Measurements from ENCODE around the gene ZMYND10.

ZMYND10 gene

DNA sequence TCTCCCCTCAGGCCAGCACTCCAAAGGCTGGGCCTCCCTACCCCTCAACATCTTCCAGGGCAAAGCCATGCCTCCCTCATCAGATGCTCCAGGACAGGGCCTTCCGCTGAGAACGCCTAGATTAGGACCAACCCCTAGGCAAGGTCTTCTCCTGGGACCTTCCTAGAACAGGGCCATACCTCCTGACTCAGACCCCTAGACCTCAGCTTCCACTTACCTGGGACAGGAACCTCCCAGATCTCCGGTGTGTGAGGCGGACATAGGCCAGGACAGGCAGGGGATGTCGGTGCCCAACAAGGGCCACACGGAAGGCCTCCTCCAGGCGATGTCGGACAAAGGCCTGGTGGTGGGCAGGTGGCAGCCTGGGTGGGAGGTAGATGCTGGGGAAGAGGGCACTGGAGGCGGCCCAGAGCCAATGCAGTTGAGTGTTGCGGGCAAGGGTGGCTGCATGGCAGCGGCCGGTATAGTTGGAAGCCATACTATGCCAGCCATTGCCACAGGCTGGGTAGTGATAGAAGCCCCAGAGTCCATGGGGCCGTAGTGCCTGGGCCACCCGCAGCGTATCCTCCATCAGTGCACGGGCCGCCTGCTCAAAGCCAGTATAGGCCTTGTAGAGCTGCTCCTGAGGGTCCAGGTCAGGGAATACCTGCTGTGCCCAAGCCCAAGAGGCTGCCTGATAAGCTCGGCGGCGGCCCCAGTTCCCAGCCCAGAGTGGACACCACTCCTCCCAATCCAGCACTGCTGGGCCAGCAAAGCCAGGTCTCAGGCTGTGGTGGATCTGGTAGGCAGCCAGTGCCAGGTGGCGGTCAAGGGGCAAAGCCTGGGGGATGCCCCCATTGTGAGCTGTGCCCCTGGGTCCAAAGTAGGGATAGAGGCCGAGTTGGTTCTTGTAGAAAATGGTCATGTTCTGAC, 50.8 kb downstream of the ZMYND10 start:
- intact Hi-C loops (cut with DNase I) = no loop called here
- no peak for DNase-seq

DNA sequence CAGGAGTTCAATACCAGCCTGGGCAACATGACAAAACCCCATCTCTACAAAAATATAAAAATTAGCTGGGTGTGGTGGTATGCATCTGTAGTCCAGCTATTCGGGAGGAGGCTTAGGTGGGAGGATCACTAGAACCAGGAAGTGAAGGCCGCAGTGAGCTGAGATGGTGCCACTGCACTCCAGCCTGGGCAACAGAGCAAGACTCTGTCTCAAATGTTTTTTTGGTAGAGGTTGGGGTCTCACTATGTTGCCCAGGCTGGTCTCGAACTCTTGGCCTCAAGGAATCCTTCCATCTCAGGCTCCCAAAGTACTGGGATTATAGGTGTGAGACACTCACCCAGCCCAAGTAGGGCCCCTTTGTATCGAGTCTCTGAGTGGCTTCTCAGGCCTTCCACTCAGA, 51.4 kb downstream of the ZMYND10 start:
- intact Hi-C loops (cut with DNase I) = no loop called here
- DNase-seq = no peak

DNA sequence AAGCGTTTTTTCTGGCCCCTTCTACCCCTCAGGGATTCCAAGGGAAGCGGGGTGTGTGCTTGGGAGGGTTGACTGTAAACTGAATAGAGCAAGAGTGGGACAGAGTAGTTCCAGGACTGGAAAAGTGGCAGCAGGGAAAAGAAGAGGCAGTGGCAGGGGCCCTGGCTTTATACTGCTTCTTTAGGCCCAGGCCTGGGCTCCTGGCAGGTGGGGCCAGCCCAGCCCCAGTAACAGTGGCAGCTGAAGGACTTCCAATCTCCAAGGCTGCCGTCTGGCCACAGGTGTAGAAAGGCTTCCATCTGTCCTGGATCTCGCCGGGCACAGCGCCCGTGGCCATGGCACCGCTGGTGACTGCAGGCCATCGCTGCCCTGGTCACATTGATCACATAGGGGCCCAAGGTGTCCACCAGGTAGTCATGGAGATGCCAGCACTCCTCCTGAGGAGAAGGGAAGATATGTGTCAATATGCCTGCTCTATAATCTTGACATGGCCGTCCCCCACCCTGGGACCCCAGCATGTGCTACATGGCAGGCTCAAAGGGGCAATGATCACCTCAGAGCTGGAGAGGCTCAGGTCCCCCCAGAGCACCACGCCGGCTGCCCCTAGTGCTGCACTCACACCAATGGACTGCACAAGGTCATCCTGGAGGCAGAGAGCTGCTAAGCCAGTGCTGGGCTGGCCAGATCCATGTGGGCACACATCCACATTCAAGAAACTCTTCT, 52.3 kb downstream of the ZMYND10 start:
- intact Hi-C loops (cut with DNase I) = no loop called here
- DNase-seq = no peak

DNA sequence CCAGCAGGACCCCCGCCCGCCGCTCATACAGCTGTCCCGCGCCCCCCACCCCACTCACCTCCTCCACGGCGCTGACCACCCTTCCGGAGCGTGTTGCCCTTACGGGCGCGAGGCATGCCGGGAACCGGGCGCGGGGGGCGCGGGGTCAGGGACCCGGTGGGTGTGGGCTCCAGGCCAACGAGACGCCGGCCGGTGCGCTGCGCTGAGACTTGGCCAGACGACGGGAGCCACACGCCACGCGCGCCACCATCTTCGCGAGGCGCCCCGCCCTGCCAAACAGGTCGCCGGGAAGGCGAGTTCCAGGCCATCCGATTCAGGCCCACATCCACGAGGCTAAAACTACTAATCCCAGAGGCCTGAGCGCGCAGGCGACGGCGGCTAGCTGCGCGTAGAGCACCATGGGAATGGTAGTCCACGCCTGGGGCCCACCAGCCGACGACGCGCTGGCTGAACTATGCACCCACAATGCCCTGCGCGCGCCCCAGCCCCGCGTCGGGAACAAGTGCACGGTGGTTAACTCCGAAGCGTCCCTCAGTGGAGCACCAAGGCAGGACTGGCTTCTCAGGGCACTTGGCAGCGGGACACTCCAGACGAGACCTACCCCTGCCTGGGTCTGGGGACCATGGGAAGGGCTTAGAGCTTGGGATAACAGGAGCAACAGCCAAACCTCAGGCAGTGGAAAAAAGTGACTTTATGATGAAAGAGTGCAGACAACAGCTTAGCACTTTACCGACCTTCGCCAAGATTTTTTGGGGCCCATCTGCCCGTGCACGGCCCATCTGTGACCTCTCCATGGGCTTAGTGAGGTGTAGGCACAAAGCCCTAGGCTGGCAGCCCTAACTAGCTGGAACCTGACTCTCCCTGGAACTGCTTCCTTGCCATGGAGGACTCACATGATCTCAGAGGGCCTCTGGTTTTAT, 53.1 kb downstream of the ZMYND10 start, which contains the start of gene IFRD2:
TSS of gene IFRD2 (minus strand) at position 271 of the 920 bp plus-strand sequence. CDS start at position 116, 155 bp downstream.
- peak; percentile 95 to 100 (median 98) for DNase-seq

More for the DNA sequence above, 53.1 kb downstream of the ZMYND10 start, which contains the start of gene IFRD2:
- intact Hi-C loops (cut with DNase I) = no loop called here

Data from posterior cingulate gyrus (tissue), 11 donors.